PC-9 (cell line): Measurements from ENCODE around the gene FTO. TPM values are rescaled to one million over a fixed set of nuclear protein-coding genes. Genes with fewer than 3 reads are reported as not detected.

Experiments used
- BruUV-seq: library from RNA; stranded (reverse); fragments of 400-500 nt; replicated peaks from 2 replicates; lab custom pipeline; 2021; lab: Mats Ljungman, UMichigan
- CTCF ChIA-PET: fragments of 300-600 bp; sonication (Branson Sonifier 250); formaldehyde crosslinking; loops from one replicate; lab custom pipeline; 2022; ENCODE audit warnings: antibody characterized with exemption; lab: Charles Lee
- POLR2A ChIA-PET: fragments of 300-600 bp; sonication (Branson Sonifier 250); formaldehyde crosslinking; loops from one replicate; lab custom pipeline; 2022; ENCODE audit warnings: antibody characterized with exemption; ENCODE audit not compliant: unreplicated experiment; lab: Charles Lee
- DNase-seq, 2 experiments: peaks; one replicate each; pipeline versions ENCODE4 v3.0.0 to v3.0.0-alpha.2; 2015 to 2022; ENCODE audit warnings: mixed read lengths in 1 of 2
- H2AFZ ChIP-seq: fragments of 200-600 bp; sonication (generic); 2 replicates; pipeline ENCODE4 v1.8.1; 2017; ENCODE audit warnings: antibody characterized with exemption
- H3F3A ChIP-seq: fragments of 200-600 bp; sonication (generic); 2 replicates; pipeline ENCODE4 v1.8.1; 2017; ENCODE audit warnings: antibody characterized with exemption, mild to moderate bottlenecking, low read depth; ENCODE audit not compliant: insufficient read depth
- H3K27ac ChIP-seq: fragments of 200-600 bp; sonication (generic); 2 replicates; pipeline ENCODE4 v1.6.1; 2016; ENCODE audit warnings: mixed run types
- H3K27me3 ChIP-seq: fragments of 200-600 bp; sonication (generic); 2 replicates; pipeline ENCODE4 v1.6.1; 2016; ENCODE audit warnings: low read depth, mixed run types; ENCODE audit not compliant: insufficient read depth
- H3K36me3 ChIP-seq: fragments of 200-600 bp; sonication (generic); 2 replicates; pipeline ENCODE4 v1.6.1; 2016; ENCODE audit warnings: low read depth, mixed run types
- H3K4me1 ChIP-seq: fragments of 200-600 bp; sonication (generic); replicated peaks from 2 replicates; pipeline ENCODE4 v1.6.1; 2016; ENCODE audit warnings: mixed run types; ENCODE audit not compliant: insufficient read depth
- H3K4me2 ChIP-seq: fragments of 200-600 bp; sonication (generic); 2 replicates; pipeline ENCODE4 v1.6.1; 2017; ENCODE audit warnings: mixed run types
- H3K4me3 ChIP-seq: fragments of 200-600 bp; sonication (generic); 2 replicates; pipeline ENCODE4 v1.6.1; 2016; ENCODE audit warnings: mixed run types
- H3K79me2 ChIP-seq: fragments of 200-600 bp; sonication (generic); 2 replicates; pipeline ENCODE4 v1.6.1; 2017; ENCODE audit warnings: low read depth, mixed run types
- H3K9me2 ChIP-seq: fragments of 200-600 bp; sonication (generic); 2 replicates; pipeline ENCODE4 v1.8.1; 2017; ENCODE audit warnings: mild to moderate bottlenecking; ENCODE audit not compliant: insufficient read depth
- H3K9me3 ChIP-seq: fragments of 200-600 bp; sonication (generic); 2 replicates; pipeline ENCODE4 v1.8.1; 2016; ENCODE audit warnings: low read depth; ENCODE audit not compliant: insufficient read depth
- H4K20me1 ChIP-seq: fragments of 200-600 bp; sonication (generic); 2 replicates; pipeline ENCODE4 v1.8.1; 2017; ENCODE audit not compliant: insufficient read depth
- CTCF ChIP-seq: fragments of 200-600 bp; sonication (generic); conservative IDR thresholded peaks from 2 replicates; pipeline ENCODE4 v1.6.1; 2017; ENCODE audit warnings: mixed run types, antibody characterized with exemption, mild to moderate bottlenecking, moderate library complexity
- EZH2 ChIP-seq: fragments of 200-600 bp; sonication (generic); IDR thresholded peaks from 2 replicates; pipeline ENCODE4 v1.8.0; 2017; ENCODE audit warnings: antibody characterized with exemption, low read depth
- intact Hi-C: fragments of 100-400 bp; cut with micrococcal nuclease; formaldehyde crosslinking; loops from one replicate; pipeline ENCODE4 v1.10.0; 2022; ENCODE audit not compliant: unreplicated experiment
- total RNA-seq: library from RNA; stranded (reverse); gene quantifications from 2 replicates; pipeline ENCODE4 v1.2.3, GENCODE V29; 2021

Gene FTO
- total RNA-seq, 1 experiment from 2014 or later: 58.1 TPM

- H3F3A ChIP-seq: no peaks in the 10 kb centered on the region
- H3K27me3 ChIP-seq: no peaks in the 10 kb centered on the region
- TF ChIP-seq EZH2 (no peak), CTCF (no peak)
- ChIA-PET CTCF (no interaction called here), POLR2A (no interaction called here)
- no peak overlapping the region for H3K27ac ChIP-seq
- no peak overlapping the region for H3K4me2 ChIP-seq
- no peaks in the 10 kb centered on the region for H3K9me2 ChIP-seq
- no peak for DNase-seq
- H3K36me3 ChIP-seq: no peaks in the 10 kb centered on the region
- no peak overlapping the region for H2AFZ ChIP-seq
- no peak overlapping the region for H3K4me3 ChIP-seq
- H3K9me3 ChIP-seq: no peaks in the 10 kb centered on the region
- H4K20me1 ChIP-seq: no peaks in the 10 kb centered on the region
- no peaks in the 10 kb centered on the region for H3K4me1 ChIP-seq
- intact Hi-C loops: no loop called here
- no TSS peak for BruUV-seq
- H3K79me2 ChIP-seq: no peaks in the 10 kb centered on the region
Measured at GRCh38 chr16:54175552-54176375, 471.8 kb downstream of the FTO start.

GRCh38 chr16:54176376-54176901 lies 472.5 kb downstream of the FTO start:
- H2AFZ ChIP-seq: no peak overlapping the region
- no peak overlapping the region for H3K27ac ChIP-seq
- TF ChIP-seq EZH2 (no peak), CTCF (no peak)
- H3K4me1 ChIP-seq: no peaks in the 10 kb centered on the region
- DNase-seq: no peak
- H3K4me2 ChIP-seq: no peak overlapping the region
- H3K4me3 ChIP-seq: no peak overlapping the region
- intact Hi-C loops: no loop called here
- no TSS peak for BruUV-seq
- no peaks in the 10 kb centered on the region for H3K27me3 ChIP-seq
- no peaks in the 10 kb centered on the region for H3K9me3 ChIP-seq
- H3K79me2 ChIP-seq: no peaks in the 10 kb centered on the region
- H3K36me3 ChIP-seq: no peaks in the 10 kb centered on the region
- no peaks in the 10 kb centered on the region for H3F3A ChIP-seq
- H4K20me1 ChIP-seq: no peaks in the 10 kb centered on the region
- CTCF ChIA-PET: no interaction called here
- no peaks in the 10 kb centered on the region for H3K9me2 ChIP-seq
- POLR2A ChIA-PET: no interaction called here

DNA sequence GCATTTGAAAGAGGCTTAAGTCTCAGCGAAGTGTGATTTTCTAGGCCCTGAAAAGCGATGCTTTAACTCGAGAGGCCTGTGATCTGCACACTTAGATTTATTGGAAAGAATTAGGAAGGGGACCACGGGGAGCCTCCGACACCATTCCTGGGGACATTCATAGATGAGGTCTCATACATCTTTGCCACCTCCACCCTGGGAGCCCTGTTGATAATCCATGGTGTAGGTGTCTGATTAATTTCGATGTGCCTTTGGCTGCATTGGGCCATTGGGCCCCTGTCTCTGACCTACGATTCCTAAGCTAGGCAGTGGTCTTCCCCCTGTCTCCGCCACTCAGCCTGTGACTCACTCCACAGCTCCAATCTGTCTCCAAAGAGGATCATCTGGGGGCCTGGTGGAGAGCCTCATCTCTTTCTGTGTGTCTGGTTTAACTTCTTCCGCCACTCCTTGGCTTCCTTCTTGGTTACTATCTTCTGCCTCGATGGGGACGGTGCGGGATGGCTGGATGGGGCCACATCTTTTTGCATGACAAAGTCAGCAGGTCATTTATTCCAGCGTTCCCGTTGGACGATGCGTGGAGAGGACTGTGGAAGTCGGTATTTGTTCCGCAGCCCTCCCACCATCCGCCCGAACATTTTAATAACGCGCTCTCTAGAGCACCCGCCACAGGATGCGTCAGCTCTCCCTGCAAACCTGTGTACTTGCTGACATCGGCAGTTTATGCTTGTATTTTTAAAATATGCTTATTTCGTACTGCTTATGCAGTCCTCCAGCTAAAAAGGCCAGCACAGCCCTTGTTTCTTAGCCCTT lies 473.3 kb downstream of the FTO start:
- ChIA-PET POLR2A (no interaction called here), CTCF (no interaction called here)
- H3K4me3 ChIP-seq: no peak overlapping the region
- no peak overlapping the region for H3K27ac ChIP-seq
- no peak for DNase-seq
- H3K9me3 ChIP-seq: no peaks in the 10 kb centered on the region
- H3F3A ChIP-seq: no peaks in the 10 kb centered on the region
- intact Hi-C loops: no loop called here
- H3K4me1 ChIP-seq: no peaks in the 10 kb centered on the region
- no peaks in the 10 kb centered on the region for H4K20me1 ChIP-seq
- no peaks in the 10 kb centered on the region for H3K79me2 ChIP-seq
- no peaks in the 10 kb centered on the region for H3K27me3 ChIP-seq
- H3K36me3 ChIP-seq: no peaks in the 10 kb centered on the region
- H3K9me2 ChIP-seq: no peaks in the 10 kb centered on the region
- BruUV-seq: no TSS peak
- no peak overlapping the region for H2AFZ ChIP-seq
- no peak overlapping the region for H3K4me2 ChIP-seq
- TF ChIP-seq CTCF (no peak), EZH2 (no peak)
